Trophoblast cell (in vitro differentiated cells and primary cell): Measurements from ENCODE around the gene ARHGAP26.

Experiments
- DNase-seq, 2 donors: peaks; one replicate each; pipeline ENCODE4 v3.0.0-alpha.2; 2016
- H2AFZ ChIP-seq: 2 replicates; pipeline ENCODE4 v1.6.1; 2013; ENCODE audit warnings: low read length, moderate library complexity, mild to moderate bottlenecking; ENCODE audit not compliant: insufficient read depth, poor library complexity
- H2AK5ac ChIP-seq: 2 replicates; pipeline ENCODE4 v1.6.1; 2013; ENCODE audit warnings: mild to moderate bottlenecking, low read length
- H2BK120ac ChIP-seq: 2 replicates; pipeline ENCODE4 v1.6.1; 2013; ENCODE audit warnings: low read length, mild to moderate bottlenecking, moderate library complexity; ENCODE audit not compliant: insufficient read depth, poor library complexity
- H2BK12ac ChIP-seq: 2 replicates; pipeline ENCODE4 v1.6.1; 2013; ENCODE audit warnings: mild to moderate bottlenecking, low read length, moderate library complexity
- H2BK5ac ChIP-seq: 2 replicates; pipeline ENCODE4 v1.6.1; 2013; ENCODE audit warnings: low read length, low read depth, moderate library complexity, mild to moderate bottlenecking; ENCODE audit not compliant: poor library complexity
- H3K14ac ChIP-seq: 2 replicates; pipeline ENCODE4 v1.6.1; 2013; ENCODE audit warnings: mild to moderate bottlenecking, low read length
- H3K18ac ChIP-seq: 2 replicates; pipeline ENCODE4 v1.6.1; 2013; ENCODE audit warnings: mild to moderate bottlenecking, low read length
- H3K23ac ChIP-seq: 2 replicates; pipeline ENCODE4 v1.6.1; 2013; ENCODE audit warnings: low read length
- H3K27ac ChIP-seq: 2 replicates; pipeline ENCODE4 v1.5.1; 2013; ENCODE audit warnings: low read depth, mild to moderate bottlenecking, inconsistent platforms, low read length, moderate library complexity
- H3K27me3 ChIP-seq: 2 replicates; pipeline ENCODE4 v1.6.1; 2013; ENCODE audit warnings: inconsistent platforms, mild to moderate bottlenecking, low read length, moderate library complexity; ENCODE audit not compliant: insufficient read depth
- H3K36me3 ChIP-seq, 2 experiments: 1 replicate in 1 of 2; 2 replicates in 1 of 2; pipeline ENCODE4 v1.6.1; 2013; ENCODE audit warnings: low read length in 2 of 2, mild to moderate bottlenecking in 2 of 2, moderate library complexity in 1 of 2; ENCODE audit not compliant: insufficient read depth in 2 of 2, control insufficient read depth in 1 of 2
- H3K4ac ChIP-seq: 2 replicates; pipeline ENCODE4 v1.6.1; 2013; ENCODE audit warnings: low read depth, mild to moderate bottlenecking, low read length, moderate library complexity
- H3K4me1 ChIP-seq, 2 experiments: 1 replicate in 1 of 2; 2 replicates in 1 of 2; pipeline ENCODE4 v1.6.1; 2013; ENCODE audit warnings: low read length in 2 of 2, mild to moderate bottlenecking in 2 of 2, moderate library complexity in 1 of 2; ENCODE audit not compliant: insufficient read depth in 2 of 2, control insufficient read depth in 1 of 2
- H3K4me2 ChIP-seq: 2 replicates; pipeline ENCODE4 v1.6.1; 2013; ENCODE audit warnings: inconsistent platforms, mild to moderate bottlenecking, low read length, moderate library complexity
- H3K4me3 ChIP-seq: 2 replicates; pipeline ENCODE4 v1.5.1; 2013; ENCODE audit warnings: mild to moderate bottlenecking, low read depth, low read length, inconsistent platforms
- H3K79me1 ChIP-seq: one replicate; pipeline ENCODE4 v1.6.1; 2013; ENCODE audit warnings: low read length
- H3K79me2 ChIP-seq: 2 replicates; pipeline ENCODE4 v1.6.1; 2013; ENCODE audit warnings: low read length, mild to moderate bottlenecking; ENCODE audit not compliant: control insufficient read depth, insufficient read depth, poor library complexity
- H3K9ac ChIP-seq: 2 replicates; pipeline ENCODE4 v1.6.1; 2013; ENCODE audit warnings: mild to moderate bottlenecking, low read length
- H3K9me3 ChIP-seq: 2 replicates; pipeline ENCODE4 v1.6.1; 2013; ENCODE audit warnings: low read depth, mild to moderate bottlenecking, control low read depth, inconsistent platforms, low read length; ENCODE audit not compliant: insufficient read depth
- H4K12ac ChIP-seq: 2 replicates; pipeline ENCODE4 v1.6.1; 2013; ENCODE audit warnings: low read depth, mild to moderate bottlenecking, low read length, moderate library complexity
- H4K8ac ChIP-seq: 2 replicates; pipeline ENCODE4 v1.6.1; 2013; ENCODE audit warnings: low read depth, mild to moderate bottlenecking, low read length, moderate library complexity
- H4K91ac ChIP-seq: one replicate; pipeline ENCODE4 v1.6.1; 2013; ENCODE audit warnings: low read depth, mild to moderate bottlenecking, low read length, moderate library complexity
- WGBS: extraction: QIAGEN DNeasy Blood & Tissue Kit; methylation state at CpG from one replicate; pipeline ENCODE4 v1.1.7; 2013; ENCODE audit warnings: missing lambda C conversion rate; ENCODE audit not compliant: insufficient read length, insufficient coverage; ENCODE audit errors: extremely low coverage; 5-methylcytosine and 5-hydroxymethylcytosine counted together

ARHGAP26 gene

GRCh38 chr5:143106174-143106573 lies 336.0 kb downstream of the ARHGAP26 start:
- H3K9ac ChIP-seq: no peak overlapping the region
- H2BK5ac ChIP-seq: no peak overlapping the region
- no peak overlapping the region for H2BK12ac ChIP-seq
- H4K8ac ChIP-seq: no peak overlapping the region
- H3K79me2 ChIP-seq: no peaks in the 10 kb centered on the region
- H3K14ac ChIP-seq: no peak overlapping the region
- no peak overlapping the region for H3K23ac ChIP-seq
- H3K4me1 ChIP-seq: peaks cover 0 to 2% of the 10 kb centered on the region in 2 experiments
- H3K4me2 ChIP-seq: no peak overlapping the region
- no peak overlapping the region for H4K12ac ChIP-seq
- no peak overlapping the region for H2AK5ac ChIP-seq
- peak; percentile 14 to 27 for DNase-seq
- no peak overlapping the region for H3K4me3 ChIP-seq
- H2BK120ac ChIP-seq: no peak overlapping the region
- no peaks in the 10 kb centered on the region for H3K79me1 ChIP-seq
- no CpG with 5 or more reads among the region's 6 CpGs for WGBS
- H3K9me3 ChIP-seq: no peaks in the 10 kb centered on the region
- no peak overlapping the region for H4K91ac ChIP-seq
- no peak overlapping the region for H3K18ac ChIP-seq
- no peak overlapping the region for H3K4ac ChIP-seq
- no peak overlapping the region for H3K27ac ChIP-seq
- H2AFZ ChIP-seq: no peak overlapping the region
- no peaks in the 10 kb centered on the region for H3K27me3 ChIP-seq
- H3K36me3 ChIP-seq: no peaks in the 10 kb centered on the region

DNA sequence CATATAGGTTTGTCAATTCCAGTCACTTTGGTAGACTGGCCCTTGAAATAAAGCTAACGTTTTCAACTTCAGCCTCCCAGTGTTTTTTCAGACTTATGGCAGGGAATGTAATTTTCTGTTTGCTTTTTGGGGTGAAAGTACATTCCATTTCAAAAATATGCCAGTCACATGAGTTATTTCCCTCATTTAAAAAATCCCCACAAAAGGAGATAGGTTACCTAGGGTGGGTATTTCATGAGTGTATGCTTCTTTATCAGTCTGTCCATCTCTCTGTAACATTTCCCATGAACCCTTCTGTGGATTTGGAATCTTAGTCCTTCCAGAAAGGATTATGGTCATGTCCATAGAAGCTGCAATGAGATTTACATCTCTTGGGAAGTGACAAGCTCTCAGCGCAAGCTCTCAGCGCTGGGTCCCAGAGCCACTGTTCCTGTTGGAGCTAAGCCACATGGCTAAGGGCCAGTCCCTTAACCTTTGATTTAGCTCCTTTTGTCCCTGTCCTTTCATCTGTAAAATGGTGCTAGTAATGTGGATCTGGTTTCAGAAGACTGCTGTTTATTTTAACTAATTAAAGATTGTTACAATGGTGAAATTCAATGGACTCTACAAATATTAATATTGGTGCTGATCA lies 338.4 kb downstream of the ARHGAP26 start:
- H3K36me3 ChIP-seq: no peaks in the 10 kb centered on the region
- no peaks in the 10 kb centered on the region for H3K27me3 ChIP-seq
- H2BK5ac ChIP-seq: no peak overlapping the region

GRCh38 chr5:143110591-143110990 lies 340.4 kb downstream of the ARHGAP26 start:
- Histone ChIP-seq H4K8ac (no peak overlapping the region), H3K27ac (no peak overlapping the region), H2AFZ (no peak overlapping the region), H4K91ac (no peak overlapping the region), H3K9ac (no peak overlapping the region), H2BK5ac (no peak overlapping the region), H3K36me3 (no peaks in the 10 kb centered on the region), H3K9me3 (no peaks in the 10 kb centered on the region), H3K23ac (no peak overlapping the region), H3K27me3 (no peaks in the 10 kb centered on the region), H3K79me2 (no peaks in the 10 kb centered on the region), H3K18ac (no peak overlapping the region), H3K4me2 (no peak overlapping the region), H2BK12ac (no peak overlapping the region), H2BK120ac (no peak overlapping the region), H4K12ac (no peak overlapping the region), H3K4me1 (no peaks in the 10 kb centered on the region), H3K4me3 (no peak overlapping the region), H3K79me1 (no peaks in the 10 kb centered on the region), H2AK5ac (no peak overlapping the region), H3K14ac (no peak overlapping the region), H3K4ac (no peak overlapping the region)
- WGBS: no CpG with 5 or more reads among the region's 1 CpG
- no peak for DNase-seq

More for the DNA sequence above, 338.4 kb downstream of the ARHGAP26 start:
- no peaks in the 10 kb centered on the region for H3K79me2 ChIP-seq
- H3K4me2 ChIP-seq: no peak overlapping the region
- no peak overlapping the region for H3K27ac ChIP-seq
- no peak overlapping the region for H3K9ac ChIP-seq
- no peak overlapping the region for H2AK5ac ChIP-seq
- no peak for DNase-seq
- H3K79me1 ChIP-seq: no peaks in the 10 kb centered on the region
- no peak overlapping the region for H4K12ac ChIP-seq
- H3K18ac ChIP-seq: no peak overlapping the region
- no peak overlapping the region for H4K8ac ChIP-seq
- no peak overlapping the region for H3K4ac ChIP-seq
- WGBS: no CpG with 5 or more reads among the region's 3 CpGs
- no peak overlapping the region for H4K91ac ChIP-seq
- no peak overlapping the region for H2AFZ ChIP-seq
- no peak overlapping the region for H3K4me3 ChIP-seq
- no peak overlapping the region for H3K23ac ChIP-seq
- H3K14ac ChIP-seq: no peak overlapping the region
- H3K9me3 ChIP-seq: no peaks in the 10 kb centered on the region
- H2BK12ac ChIP-seq: no peak overlapping the region
- H2BK120ac ChIP-seq: no peak overlapping the region
- H3K4me1 ChIP-seq: no peaks in the 10 kb centered on the region

GRCh38 chr5:143111799-143112198 lies 341.6 kb downstream of the ARHGAP26 start:
- no CpG with 5 or more reads among the region's 5 CpGs for WGBS

More at GRCh38 chr5:143111799-143112198, 341.6 kb downstream of the ARHGAP26 start:
- Histone ChIP-seq H2BK120ac (no peak overlapping the region), H4K8ac (no peak overlapping the region), H3K14ac (no peak overlapping the region), H2AFZ (no peak overlapping the region), H3K27ac (no peak overlapping the region), H3K36me3 (no peaks in the 10 kb centered on the region), H2BK12ac (no peak overlapping the region), H3K4ac (no peak overlapping the region), H3K9me3 (no peaks in the 10 kb centered on the region), H3K23ac (peak overlapping the region; percentile 83), H3K18ac (no peak overlapping the region), H3K79me1 (no peaks in the 10 kb centered on the region), H2AK5ac (no peak overlapping the region), H4K91ac (no peak overlapping the region), H3K4me1 (no peaks in the 10 kb centered on the region), H3K27me3 (no peaks in the 10 kb centered on the region), H3K9ac (no peak overlapping the region), H2BK5ac (no peak overlapping the region), H3K4me2 (no peak overlapping the region), H3K79me2 (no peaks in the 10 kb centered on the region), H3K4me3 (no peak overlapping the region), H4K12ac (no peak overlapping the region)
- DNase-seq: no peak
